Endothelial cell of umbilical vein (primary cell): ENCODE measurements around the gene SLC22A9. TPM values are rescaled to one million over a fixed set of nuclear protein-coding genes. Genes with fewer than 3 reads are reported as not detected.
"Not testable (repeated sequence)": the region's sequence is repeated elsewhere in the genome, so short reads cannot be mapped to it uniquely, and the experiment has no call there.

Source experiments
- Bru-seq: library from RNA; stranded (reverse); fragments of 400-500 nt; gene quantifications from one replicate; lab custom pipeline; 2021; lab: Mats Ljungman, UMichigan
- BruChase-seq, 2 experiments: library from RNA; stranded (reverse); fragments of 400-500 nt; gene quantifications; one replicate each; lab custom pipeline; 2021; lab: Mats Ljungman, UMichigan
- BruUV-seq: library from RNA; stranded (reverse); fragments of 400-500 nt; replicated peaks from 2 replicates; lab custom pipeline; 2021; lab: Mats Ljungman, UMichigan
- CTCF ChIA-PET: fragments of 300-600, 350-600 bp; sonication (Branson Sonifier 250); formaldehyde crosslinking; loops from one replicate; lab custom pipeline; 2021; ENCODE audit warnings: antibody characterized with exemption, inconsistent platforms; lab: Charles Lee
- POLR2A ChIA-PET: fragments of 300-600, 350-600 bp; sonication (Branson Sonifier 250); formaldehyde crosslinking; loops from one replicate; lab custom pipeline; 2021; ENCODE audit warnings: antibody characterized with exemption, inconsistent platforms; lab: Charles Lee
- DNase-seq: peaks from one replicate; pipeline ENCODE4 v3.0.0-alpha.2; 2011; ENCODE audit warnings: low read depth, low spot score
- FAIRE-seq: peaks from 2 replicates; lab custom pipeline; 2011; peaks lifted over from hg19 to GRCh38; lab: Jason Lieb, UNC
- H2AFZ ChIP-seq: 2 replicates; pipeline ENCODE4 v1.6.0; 2012; ENCODE audit warnings: low read depth, low read length, control low read depth, inconsistent platforms
- H3K27ac ChIP-seq: 2 replicates; pipeline ENCODE4 v1.5.1; 2011; ENCODE audit warnings: low read depth, mild to moderate bottlenecking, control low read depth, low read length, moderate library complexity; ENCODE audit not compliant: insufficient read depth
- H3K27me3 ChIP-seq, 2 experiments: 2 replicates each; pipeline versions ENCODE4 v1.6.0 to v1.6.1; 2011; ENCODE audit warnings: low read length in 2 of 2, mixed read lengths in 1 of 2; ENCODE audit not compliant: control insufficient read depth in 2 of 2, insufficient read depth in 2 of 2
- H3K36me3 ChIP-seq, 2 experiments: 2 replicates in 1 of 2; 3 replicates in 1 of 2; pipeline ENCODE4 v1.5.1; 2011; ENCODE audit warnings: low read length in 2 of 2, mild to moderate bottlenecking in 1 of 2, moderate library complexity in 1 of 2; ENCODE audit not compliant: control insufficient read depth in 2 of 2, insufficient read depth in 2 of 2; ENCODE audit errors: extremely low read depth in 1 of 2
- H3K4me1 ChIP-seq: 3 replicates; pipeline ENCODE4 v1.5.1; 2011; ENCODE audit warnings: mild to moderate bottlenecking, low read length; ENCODE audit not compliant: control insufficient read depth, insufficient read depth; ENCODE audit errors: extremely low read depth
- H3K4me2 ChIP-seq: 2 replicates; pipeline ENCODE4 v1.6.1; 2011; ENCODE audit warnings: low read length, control low read depth, mixed read lengths; ENCODE audit not compliant: insufficient read depth
- H3K4me3 ChIP-seq, 3 experiments: fragments of 200-600 bp in 1 of 3; sonication (generic), shearing (Covaris generic) in 1 of 3; replicated peaks in 1 of 3; 2 replicates each; pipeline ENCODE4 v1.5.1; 2011 to 2016; ENCODE audit warnings: control low read depth in 3 of 3, low read length in 3 of 3, mild to moderate bottlenecking in 2 of 3, inconsistent platforms in 1 of 3, low read depth in 1 of 3, moderate library complexity in 1 of 3; ENCODE audit not compliant: insufficient read depth in 1 of 3
- H3K79me2 ChIP-seq: 2 replicates; pipeline ENCODE4 v1.6.0; 2012; ENCODE audit warnings: low read length, inconsistent platforms; ENCODE audit not compliant: control insufficient read depth, insufficient read depth
- H3K9ac ChIP-seq: replicated peaks from 2 replicates; pipeline ENCODE3; 2011; ENCODE audit warnings: low read length, control low read depth; ENCODE audit not compliant: insufficient read depth; ENCODE audit errors: extremely low read depth
- H3K9me1 ChIP-seq: replicated peaks from 3 replicates; pipeline ENCODE4 v1.6.0; 2011; ENCODE audit warnings: mild to moderate bottlenecking, low read length; ENCODE audit not compliant: control insufficient read depth, insufficient read depth; ENCODE audit errors: extremely low read depth
- H3K9me3 ChIP-seq: replicated peaks from 2 replicates; pipeline ENCODE4 v1.5.1; 2012; ENCODE audit warnings: low read length, inconsistent platforms; ENCODE audit not compliant: control insufficient read depth, insufficient read depth
- H4K20me1 ChIP-seq: replicated peaks from 2 replicates; pipeline ENCODE3; 2011; ENCODE audit warnings: mild to moderate bottlenecking, low read length; ENCODE audit not compliant: control insufficient read depth, insufficient read depth; ENCODE audit errors: extremely low read depth
- EZH2 ChIP-seq: IDR thresholded peaks from 2 replicates; pipeline ENCODE4 v1.6.1; 2012; ENCODE audit warnings: borderline replicate concordance, low read depth, mild to moderate bottlenecking, moderate library complexity, low read length, inconsistent platforms; ENCODE audit not compliant: severe bottlenecking
- GATA2 ChIP-seq: IDR thresholded peaks from 2 replicates; pipeline ENCODE4 v1.7.0; 2011; ENCODE audit warnings: low read depth, mild to moderate bottlenecking, moderate library complexity, mixed read lengths, low read length; ENCODE audit not compliant: insufficient read length, insufficient read depth
- JUN ChIP-seq: IDR thresholded peaks from 2 replicates; pipeline ENCODE4 v1.6.1; 2011; ENCODE audit warnings: borderline replicate concordance, low read depth; ENCODE audit not compliant: insufficient read length, insufficient read depth
- MYC ChIP-seq: IDR thresholded peaks from one replicate; pipeline ENCODE4 v1.6.1; 2011; ENCODE audit warnings: mild to moderate bottlenecking, low read depth, low read length
- POLR2AphosphoS5 ChIP-seq: IDR thresholded peaks from 2 replicates; pipeline ENCODE4 v1.6.1; 2012; ENCODE audit warnings: low read depth, mild to moderate bottlenecking, control low read depth, low read length, moderate library complexity; ENCODE audit not compliant: insufficient read depth
- dilution Hi-C: fragments of 300-500 bp; cut with MboI; formaldehyde crosslinking; loops from one replicate; pipeline ENCODE4 v1.15.0; 2019; ENCODE audit warnings: low sequenced_read_pairs; ENCODE audit not compliant: extremely low pct_ligation_motif_present
- intact Hi-C: fragments of 100-400 bp; cut with micrococcal nuclease; formaldehyde crosslinking; loops from one replicate; pipeline ENCODE4 v1.10.0; 2022
- long read RNA-seq: library from polyadenylated mRNA; stranded (forward); transcript quantifications from one replicate; pipeline ENCODE4 v2.0.0, GENCODE V29; 2021
- polyA minus RNA-seq, 3 experiments: library from RNA; depleted of rRNA, polyadenylated mRNA; stranded (reverse); fragments of >200 nt; gene quantifications; 1 replicate in 1 of 3; 2 replicates in 2 of 3; pipeline ENCODE4 v1.2.3, GENCODE V29; 2011
- polyA plus RNA-seq, 4 experiments: library from polyadenylated mRNA; depleted of rRNA in 3 of 4; stranded (reverse) in 3 of 4; unstranded in 1 of 4; fragments of >200 nt; gene quantifications; 2 replicates each; pipeline versions ENCODE4 v1.2.1 to v1.2.3, GENCODE V29; 2011 to 2012; ENCODE audit warnings: missing spikeins in 1 of 4
- total RNA-seq: library from RNA; stranded (reverse); gene quantifications from 2 replicates; pipeline ENCODE4 v1.2.3, GENCODE V29; 2021

The SLC22A9 gene
- total RNA-seq (not detected in 2 replicates), polyA plus RNA-seq (not detected in 2 replicates), polyA minus RNA-seq (not detected in 2 replicates), Bru-seq, nascent RNA (not detected), BruChase-seq, experiment 1, labeled RNA remaining after a 6-hour chase (not detected), BruChase-seq, experiment 2, labeled RNA remaining after a 2-hour chase (not detected)
- not detected in 2 replicates for polyA plus RNA-seq (2011; cell fraction: cytosol; rRNA removed)
- polyA plus RNA-seq (2011; cell fraction: nucleus; rRNA removed): not detected in 2 replicates
- not detected in 2 replicates for polyA plus RNA-seq (2012)
- not detected for polyA minus RNA-seq (2011; cell fraction: cytosol; rRNA and poly(A)+ RNA removed)
- not detected in 2 replicates for polyA minus RNA-seq (2011; cell fraction: nucleus; rRNA and poly(A)+ RNA removed)
- long read RNA-seq: 0 reads

GRCh38 chr11:63369165-63369970 lies at the start of gene SLC22A9:
Gene SLC22A9 (plus strand): TSS chr11:63369785. CDS start chr11:63370057, 272 bp downstream.
- no peaks in the 10 kb centered on the region for H3K36me3 ChIP-seq
- FAIRE-seq: no peak
- H3K4me2 ChIP-seq: no peak within 1 kb of the TSS
- ChIA-PET CTCF (no interaction called here), POLR2A (no interaction called here)
- no peak within 1 kb of the TSS for H3K4me3 ChIP-seq
- no peaks in the 10 kb centered on the region for H3K9me1 ChIP-seq
- TF ChIP-seq EZH2 (no peak), MYC (no peak), GATA2 (no peak), POLR2AphosphoS5 (no peak), JUN (no peak)
- H3K9ac ChIP-seq: no peak within 1 kb of the TSS
- DNase-seq: no peak
- H3K27ac ChIP-seq: no peak within 1 kb of the TSS
- H3K9me3 ChIP-seq: no peaks in the 10 kb centered on the region
- no TSS peak for BruUV-seq
- H3K4me1 ChIP-seq: no peaks in the 10 kb centered on the region
- H4K20me1 ChIP-seq: no peaks in the 10 kb centered on the region
- H3K27me3 ChIP-seq: peaks cover 0 to 3% of the 10 kb centered on the region in 2 experiments
- H2AFZ ChIP-seq: no peak within 1 kb of the TSS
- no peaks in the 10 kb centered on the region for H3K79me2 ChIP-seq
- dilution Hi-C loops: no loop called here
- intact Hi-C loops: no loop called here

GRCh38 chr11:63321723-63322122 lies 47.9 kb upstream of the SLC22A9 start:
- intact Hi-C loops: no loop called here

DNA sequence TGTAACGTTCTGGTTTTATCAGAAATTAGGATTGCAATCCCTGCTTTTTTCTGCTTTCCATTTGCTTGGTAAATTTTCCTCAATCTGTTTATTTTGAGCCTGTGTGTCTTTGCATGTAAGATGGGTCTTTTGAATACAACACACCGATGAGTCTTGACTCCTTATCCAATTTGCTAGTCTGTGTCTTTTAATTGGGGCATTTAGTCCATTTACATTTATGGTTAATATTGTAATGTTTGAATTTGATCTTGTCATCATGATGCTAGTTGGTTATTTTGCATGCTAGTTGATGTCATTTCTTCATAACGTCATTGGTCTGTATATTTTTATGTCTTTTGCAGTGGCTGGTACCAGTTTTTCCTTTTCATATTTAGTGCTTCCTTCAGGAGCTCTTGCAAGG lies 34.5 kb upstream of the SLC22A9 start:
- H4K20me1 ChIP-seq, DNase-seq, CTCF ChIA-PET, H3K9me3 ChIP-seq, H3K27ac ChIP-seq, H3K9ac ChIP-seq, H3K79me2 ChIP-seq, H3K4me1 ChIP-seq, H2AFZ ChIP-seq, H3K4me3 ChIP-seq, H3K27me3 ChIP-seq, H3K9me1 ChIP-seq, H3K36me3 ChIP-seq, H3K4me2 ChIP-seq, FAIRE-seq, dilution Hi-C loops, intact Hi-C loops, POLR2A ChIA-PET, BruUV-seq: not testable (repeated sequence)

More at GRCh38 chr11:63321723-63322122, 47.9 kb upstream of the SLC22A9 start:
- no peaks in the 10 kb centered on the region for H3K79me2 ChIP-seq
- FAIRE-seq (no peak), DNase-seq (no peak)
- dilution Hi-C loops: no loop called here
- no peak overlapping the region for H3K9ac ChIP-seq
- H3K4me3 ChIP-seq: no peak overlapping the region
- no peaks in the 10 kb centered on the region for H3K36me3 ChIP-seq
- TF ChIP-seq POLR2AphosphoS5 (no peak), JUN (no peak)
- no peaks in the 10 kb centered on the region for H3K27me3 ChIP-seq
- POLR2A ChIA-PET: no interaction called here
- no peak overlapping the region for H3K4me2 ChIP-seq
- CTCF ChIA-PET: no interaction called here
- no peaks in the 10 kb centered on the region for H3K9me1 ChIP-seq
- no peaks in the 10 kb centered on the region for H3K9me3 ChIP-seq
- no peak overlapping the region for H2AFZ ChIP-seq
- H4K20me1 ChIP-seq: no peaks in the 10 kb centered on the region
- BruUV-seq: no TSS peak
- H3K4me1 ChIP-seq: no peaks in the 10 kb centered on the region
- no peak overlapping the region for H3K27ac ChIP-seq
